Ascending aorta (tissue), 2 donors: ENCODE measurements around the gene SRRT. TPM values are rescaled to one million over a fixed set of nuclear protein-coding genes. Genes with fewer than 3 reads are reported as not detected.

Experiments
- DNase-seq, 2 donors: peaks; one replicate each; pipeline ENCODE4 v3.0.0-alpha.2; 2019; ENCODE audit warnings: low spot score in 2 of 2
- H3K27ac ChIP-seq, 2 donors: fragments of 200-600 bp; sonication (generic); one replicate each; pipeline ENCODE4 v1.5.1; 2016 to 2017; ENCODE audit warnings: mild to moderate bottlenecking in 1 of 2
- H3K27me3 ChIP-seq: fragments of 200-600 bp; sonication (generic); one replicate; pipeline ENCODE4 v1.5.1; 2017
- H3K36me3 ChIP-seq, 2 donors: fragments of 200-600 bp; sonication (generic); one replicate each; pipeline ENCODE4 v1.5.1; 2016
- H3K4me1 ChIP-seq, 2 donors: fragments of 200-600 bp; sonication (generic); one replicate each; pipeline ENCODE4 v1.5.1; 2016 to 2017; ENCODE audit warnings: mild to moderate bottlenecking in 1 of 2
- H3K4me3 ChIP-seq, 2 donors: fragments of 200-600 bp; sonication (generic); one replicate each; pipeline ENCODE4 v1.5.1; 2016 to 2017; ENCODE audit warnings: mild to moderate bottlenecking in 1 of 2
- H3K9me3 ChIP-seq, 2 donors: fragments of 200-600 bp; sonication (generic); one replicate each; pipeline ENCODE4 v1.5.1; 2016
- CTCF ChIP-seq, 3 experiments: fragments of 200-600 bp in 2 of 3; fragments of 450-650 bp in 1 of 3; sonication (generic) in 2 of 3; IDR thresholded peaks; one replicate each; pipeline ENCODE4 v1.5.1; 2016 to 2019; ENCODE audit warnings: antibody characterized with exemption in 3 of 3, mild to moderate bottlenecking in 1 of 3, moderate library complexity in 1 of 3
- intact Hi-C: fragments of 100-400 bp; cut with DNase I; formaldehyde crosslinking; loops from one replicate; pipeline ENCODE4 v1.15.1; 2023
- total RNA-seq: library from RNA; depleted of rRNA; stranded (reverse); fragments of >200 nt; gene quantifications from one replicate; pipeline ENCODE4 v1.1.0, GENCODE V29; 2016

Gene SRRT
- total RNA-seq, 1 donor from 2014 or later, result 89.2 TPM

DNA sequence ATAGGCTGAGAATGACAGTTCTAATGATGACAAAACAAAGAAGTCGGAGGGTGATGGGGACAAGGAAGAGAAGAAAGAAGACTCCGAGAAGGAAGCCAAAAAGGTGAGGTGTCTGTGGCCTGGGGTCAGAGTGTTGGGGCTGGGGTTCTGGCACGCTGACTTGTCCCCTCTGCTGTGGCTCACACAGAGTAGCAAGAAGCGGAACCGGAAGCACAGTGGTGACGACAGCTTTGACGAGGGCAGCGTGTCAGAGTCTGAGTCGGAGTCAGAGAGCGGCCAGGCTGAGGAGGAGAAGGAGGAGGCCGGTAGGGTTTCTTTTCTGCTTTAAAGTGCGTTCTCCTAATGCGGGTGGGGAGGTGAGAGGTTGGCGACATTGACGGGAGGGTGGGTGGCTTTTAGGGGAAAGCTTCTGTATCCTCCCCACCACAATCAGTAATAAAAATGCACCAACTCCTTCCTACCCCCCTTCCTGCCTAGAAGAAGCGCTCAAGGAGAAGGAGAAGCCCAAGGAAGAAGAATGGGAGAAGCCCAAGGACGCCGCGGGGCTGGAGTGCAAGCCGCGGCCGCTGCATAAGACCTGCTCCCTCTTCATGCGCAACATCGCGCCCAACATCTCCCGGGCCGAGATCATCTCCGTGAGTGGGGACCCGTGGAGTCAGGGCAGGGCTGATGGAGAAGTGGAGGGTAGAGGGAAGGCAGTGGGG, 10.0 kb downstream of the SRRT start:
- Histone ChIP-seq H3K36me3 (peaks cover 69 to 82% of the 10 kb centered on the region in 2 donors), H3K27ac (no peak overlapping the region), H3K4me1 (peaks cover 6 to 7% of the 10 kb centered on the region in 2 donors), H3K9me3 (no peaks in the 10 kb centered on the region), H3K27me3 (no peaks in the 10 kb centered on the region), H3K4me3 (no peak overlapping the region)
- no peak for TF ChIP-seq CTCF (IDR thresholded peaks at IDR 0.05)
- no peak for DNase-seq
- intact Hi-C loops, result loop anchor here (5.0 to 10.0 kb wide), 2 partner anchors 332 to 360 kb away; partner anchors contain the start of genes FIS1, PLOD3 and ZNHIT1

- no peak for TF ChIP-seq CTCF (IDR thresholded peaks at IDR 0.05)
- DNase-seq, result no peak
- intact Hi-C loops, result loop anchor here (5.0 to 10.0 kb wide), 2 partner anchors 332 to 359 kb away; partner anchors contain the start of genes FIS1, PLOD3 and ZNHIT1
- Histone ChIP-seq H3K9me3 (no peaks in the 10 kb centered on the region), H3K4me3 (no peak overlapping the region), H3K27me3 (no peaks in the 10 kb centered on the region), H3K27ac (no peak overlapping the region), H3K36me3 (peaks cover 69 to 78% of the 10 kb centered on the region in 2 donors), H3K4me1 (peaks cover 6 to 7% of the 10 kb centered on the region in 2 donors)
These were observed 10.7 kb downstream of the SRRT start for GRCh38 chr7:100885440-100886141.

DNA sequence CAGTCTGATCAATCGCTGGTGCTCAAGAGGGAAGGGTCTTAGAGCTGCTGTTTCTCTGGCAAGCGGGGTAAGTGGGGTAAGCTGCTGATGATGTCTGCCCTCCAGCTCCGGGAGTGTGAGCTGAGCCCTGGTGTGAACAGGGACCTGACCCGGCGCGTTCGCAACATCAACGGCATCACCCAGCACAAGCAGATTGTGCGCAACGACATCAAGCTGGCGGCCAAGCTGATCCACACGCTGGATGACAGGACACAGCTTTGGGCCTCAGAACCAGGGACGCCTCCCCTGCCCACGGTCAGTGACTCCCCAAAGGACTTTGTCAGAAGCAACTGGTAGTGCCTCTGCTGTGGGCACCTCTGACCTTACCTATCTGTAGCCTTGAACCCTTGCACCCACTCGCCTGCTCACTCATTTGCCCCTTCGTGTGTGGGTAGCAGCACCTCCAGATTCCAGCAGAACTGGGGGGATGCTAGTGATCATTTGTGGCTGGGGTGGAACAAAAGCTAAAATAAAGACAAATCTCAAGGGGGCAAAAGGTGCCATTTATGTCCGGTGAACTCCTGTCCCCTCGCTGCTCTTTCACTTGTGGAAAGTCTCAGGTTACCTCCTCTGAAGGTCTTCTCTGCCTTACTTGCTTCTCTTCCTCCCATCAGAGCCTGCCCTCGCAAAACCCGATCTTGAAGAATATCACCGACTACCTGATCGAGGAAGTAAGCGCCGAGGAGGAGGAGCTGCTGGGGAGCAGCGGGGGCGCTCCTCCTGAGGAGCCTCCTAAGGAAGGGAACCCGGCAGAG, 11.4 kb downstream of the SRRT start:
- no peak overlapping the region for H3K4me3 ChIP-seq
- intact Hi-C loops, result loop anchor here (5.0 to 10.0 kb wide), 2 partner anchors 331 to 358 kb away; partner anchors contain the start of genes FIS1, PLOD3 and ZNHIT1

DNA sequence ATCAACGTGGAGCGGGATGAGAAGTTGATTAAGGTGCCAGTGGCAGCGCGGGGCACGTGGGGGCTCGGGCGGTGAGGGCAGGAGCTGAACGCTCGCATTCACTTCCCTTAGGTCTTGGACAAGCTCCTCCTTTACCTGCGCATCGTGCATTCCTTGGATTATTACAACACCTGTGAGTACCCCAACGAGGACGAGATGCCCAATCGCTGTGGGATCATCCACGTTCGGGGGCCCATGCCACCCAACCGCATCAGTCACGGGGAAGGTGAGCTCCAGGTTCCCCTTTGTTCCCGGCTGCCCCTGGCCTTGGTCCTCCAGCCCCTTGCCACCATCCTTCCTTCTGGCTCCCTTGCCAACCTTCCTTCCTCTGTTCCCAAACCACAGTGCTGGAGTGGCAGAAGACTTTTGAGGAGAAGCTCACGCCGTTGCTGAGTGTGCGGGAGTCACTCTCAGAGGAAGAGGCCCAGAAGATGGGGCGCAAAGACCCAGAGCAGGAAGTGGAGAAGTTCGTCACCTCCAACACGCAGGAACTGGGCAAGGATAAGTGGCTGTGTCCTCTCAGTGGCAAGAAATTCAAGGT, 12.1 kb downstream of the SRRT start:
- Histone ChIP-seq H3K36me3 (peaks cover 62 to 64% of the 10 kb centered on the region in 2 donors), H3K27ac (no peak overlapping the region), H3K4me3 (no peak overlapping the region), H3K9me3 (no peaks in the 10 kb centered on the region), H3K4me1 (peaks cover 6 to 13% of the 10 kb centered on the region in 2 donors), H3K27me3 (no peaks in the 10 kb centered on the region)
- no peak for DNase-seq
- intact Hi-C loops, result loop anchor here (5.0 to 10.0 kb wide), 2 partner anchors 330 to 358 kb away; partner anchors contain the start of genes FIS1, PLOD3 and ZNHIT1
- TF ChIP-seq CTCF (IDR thresholded peaks at IDR 0.05), result no peak

More for the DNA sequence above, 11.4 kb downstream of the SRRT start:
- Histone ChIP-seq H3K27me3 (no peaks in the 10 kb centered on the region), H3K9me3 (no peaks in the 10 kb centered on the region), H3K27ac (no peak overlapping the region), H3K36me3 (peaks cover 69 to 71% of the 10 kb centered on the region in 2 donors), H3K4me1 (peaks cover 6 to 13% of the 10 kb centered on the region in 2 donors)
- no peak for TF ChIP-seq CTCF (IDR thresholded peaks at IDR 0.05)
- DNase-seq, result no peak
